A673 (cell line): ENCODE results near the gene CBY2. TPM values are rescaled to one million over a fixed set of nuclear protein-coding genes. Genes with fewer than 3 reads are reported as not detected.

ENCODE experiments used
- BruUV-seq: library from RNA; stranded (reverse); fragments of 400-500 nt; replicated peaks from 2 replicates; lab custom pipeline; 2021; lab: Mats Ljungman, UMichigan
- CTCF ChIA-PET: fragments of 300-600 bp; sonication (Branson Sonifier 250); formaldehyde crosslinking; loops from one replicate; lab custom pipeline; 2022; ENCODE audit warnings: antibody characterized with exemption; lab: Charles Lee
- POLR2A ChIA-PET: fragments of 300-600 bp; sonication (Branson Sonifier 250); formaldehyde crosslinking; loops from one replicate; lab custom pipeline; 2022; ENCODE audit warnings: antibody characterized with exemption; ENCODE audit not compliant: low non-redundant PET; lab: Charles Lee
- DNase-seq: peaks from one replicate; pipeline ENCODE4 v3.0.0-alpha.2; 2015; ENCODE audit warnings: low spot score
- H3K27ac ChIP-seq: fragments of 200-600 bp; sonication (generic); 2 replicates; pipeline ENCODE4 v1.5.1; 2016; ENCODE audit warnings: mixed run types, low read depth, mild to moderate bottlenecking, mixed read lengths, antibody characterized with exemption, low read length; ENCODE audit not compliant: poor library complexity, severe bottlenecking
- H3K27me3 ChIP-seq: fragments of 200-600 bp; sonication (generic); replicated peaks from 2 replicates; pipeline ENCODE4 v1.6.1; 2017; ENCODE audit warnings: mixed run types, low read depth, mild to moderate bottlenecking, mixed read lengths, antibody characterized with exemption, low read length; ENCODE audit not compliant: insufficient read depth, poor library complexity
- H3K36me3 ChIP-seq: fragments of 200-600 bp; sonication (generic); 2 replicates; pipeline ENCODE4 v1.6.1; 2016; ENCODE audit warnings: mixed run types, mild to moderate bottlenecking, mixed read lengths, antibody characterized with exemption, low read length; ENCODE audit not compliant: insufficient read depth, poor library complexity, severe bottlenecking
- H3K4me1 ChIP-seq: fragments of 200-600 bp; sonication (generic); 2 replicates; pipeline ENCODE4 v1.6.1; 2017; ENCODE audit warnings: mixed run types, mild to moderate bottlenecking, mixed read lengths, antibody characterized with exemption, low read length; ENCODE audit not compliant: insufficient read depth, poor library complexity, severe bottlenecking
- H3K4me3 ChIP-seq: fragments of 200-600 bp; sonication (generic); 2 replicates; pipeline ENCODE4 v1.5.1; 2016; ENCODE audit warnings: low read depth, mixed run types, mild to moderate bottlenecking, mixed read lengths, low read length; ENCODE audit not compliant: poor library complexity, severe bottlenecking
- H3K9me3 ChIP-seq: fragments of 200-600 bp; sonication (generic); 2 replicates; pipeline ENCODE4 v1.6.1; 2016; ENCODE audit warnings: mixed run types, low read depth, mild to moderate bottlenecking, mixed read lengths, antibody characterized with exemption, low read length; ENCODE audit not compliant: poor library complexity, severe bottlenecking
- CTCF ChIP-seq: fragments of 300-800, 200-600 bp; sonication (generic); conservative IDR thresholded peaks from 2 replicates; pipeline ENCODE4 v1.5.1; 2017; ENCODE audit warnings: low read depth, mild to moderate bottlenecking, antibody characterized with exemption, low read length, moderate library complexity, mixed read lengths
- EZH2 ChIP-seq: fragments of 200-600 bp; sonication (generic); IDR thresholded peaks from 2 replicates; pipeline ENCODE4 v1.6.1; 2017; ENCODE audit warnings: borderline replicate concordance, low read depth, mild to moderate bottlenecking, mixed read lengths, antibody characterized with exemption, low read length; ENCODE audit not compliant: poor library complexity, severe bottlenecking
- intact Hi-C: fragments of 100-400 bp; cut with micrococcal nuclease; formaldehyde crosslinking; loops from one replicate; pipeline ENCODE4 v1.10.0; 2022; ENCODE audit not compliant: unreplicated experiment
- total RNA-seq: library from RNA; stranded (reverse); gene quantifications from 2 replicates; pipeline ENCODE4 v1.2.3, GENCODE V29; 2021

The CBY2 gene
- total RNA-seq, 1 experiment from 2014 or later = not detected

- Histone ChIP-seq H3K27me3 (no peaks in the 10 kb centered on the region), H3K4me3 (no peak overlapping the region), H3K27ac (no peak overlapping the region), H3K36me3 (no peaks in the 10 kb centered on the region), H3K9me3 (no peaks in the 10 kb centered on the region), H3K4me1 (no peaks in the 10 kb centered on the region)
- TF ChIP-seq EZH2 (no peak), CTCF (no peak)
- intact Hi-C loops = no loop called here
- BruUV-seq = no TSS peak
- ChIA-PET POLR2A (no interaction called here), CTCF (no interaction called here)
- no peak for DNase-seq
These were observed 31.2 kb downstream of the CBY2 start for GRCh38 chr13:45733361-45733760.

- no peak overlapping the region for H3K4me3 ChIP-seq
- H3K27ac ChIP-seq = no peak overlapping the region
- no TSS peak for BruUV-seq
- H3K4me1 ChIP-seq = no peaks in the 10 kb centered on the region
- intact Hi-C loops = no loop called here
- no peaks in the 10 kb centered on the region for H3K9me3 ChIP-seq
- peak; percentile 40 for TF ChIP-seq CTCF
- TF ChIP-seq EZH2 = no peak
- ChIA-PET CTCF (no interaction called here), POLR2A (no interaction called here)
- no peaks in the 10 kb centered on the region for H3K36me3 ChIP-seq
- no peaks in the 10 kb centered on the region for H3K27me3 ChIP-seq
- peak; percentile 25 for DNase-seq
These were observed 35.5 kb downstream of the CBY2 start for GRCh38 chr13:45737571-45738017.

- intact Hi-C loops = no loop called here
- no peaks in the 10 kb centered on the region for H3K36me3 ChIP-seq
- CTCF ChIA-PET = no interaction called here
These were observed 40.9 kb downstream of the CBY2 start for GRCh38 chr13:45742985-45743384.

More at GRCh38 chr13:45742985-45743384, 40.9 kb downstream of the CBY2 start:
- Histone ChIP-seq H3K27me3 (no peaks in the 10 kb centered on the region), H3K27ac (no peak overlapping the region), H3K4me1 (peaks cover 3% of the 10 kb centered on the region), H3K9me3 (no peaks in the 10 kb centered on the region), H3K4me3 (no peak overlapping the region)
- TF ChIP-seq EZH2 = no peak
- no peak for TF ChIP-seq CTCF
- no TSS peak for BruUV-seq
- no peak for DNase-seq
- POLR2A ChIA-PET = no interaction called here
